ENCODE results near the gene LARP1B.

- TF ChIP-seq POLR2A (IDR thresholded peaks at IDR 0.05), result no peak
- TF ChIP-seq, protein P1, sequence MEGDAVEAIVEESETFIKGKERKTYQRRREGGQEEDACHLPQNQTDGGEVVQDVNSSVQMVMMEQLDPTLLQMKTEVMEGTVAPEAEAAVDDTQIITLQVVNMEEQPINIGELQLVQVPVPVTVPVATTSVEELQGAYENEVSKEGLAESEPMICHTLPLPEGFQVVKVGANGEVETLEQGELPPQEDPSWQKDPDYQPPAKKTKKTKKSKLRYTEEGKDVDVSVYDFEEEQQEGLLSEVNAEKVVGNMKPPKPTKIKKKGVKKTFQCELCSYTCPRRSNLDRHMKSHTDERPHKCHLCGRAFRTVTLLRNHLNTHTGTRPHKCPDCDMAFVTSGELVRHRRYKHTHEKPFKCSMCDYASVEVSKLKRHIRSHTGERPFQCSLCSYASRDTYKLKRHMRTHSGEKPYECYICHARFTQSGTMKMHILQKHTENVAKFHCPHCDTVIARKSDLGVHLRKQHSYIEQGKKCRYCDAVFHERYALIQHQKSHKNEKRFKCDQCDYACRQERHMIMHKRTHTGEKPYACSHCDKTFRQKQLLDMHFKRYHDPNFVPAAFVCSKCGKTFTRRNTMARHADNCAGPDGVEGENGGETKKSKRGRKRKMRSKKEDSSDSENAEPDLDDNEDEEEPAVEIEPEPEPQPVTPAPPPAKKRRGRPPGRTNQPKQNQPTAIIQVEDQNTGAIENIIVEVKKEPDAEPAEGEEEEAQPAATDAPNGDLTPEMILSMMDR (IDR thresholded peaks at IDR 0.05), result no peak
Measured at GRCh38 chr4:128029907-128030306, 31.2 kb upstream of the LARP1B start.
